HG03565 (cell line): ENCODE data around the gene FOXL1.

Experiments used
- ATAC-seq: cut with Tn5 transposase; IDR thresholded peaks from one replicate; pipeline ENCODE4 v1.9.1; 2021; ENCODE audit warnings: mild to moderate bottlenecking, moderate library complexity; ENCODE audit not compliant: unreplicated experiment

The FOXL1 gene

GRCh38 chr16:86628614-86629013, 50.3 kb downstream of the FOXL1 start:
- ATAC-seq, result no peak

GRCh38 chr16:86630471-86630870, 52.1 kb downstream of the FOXL1 start:
- ATAC-seq, result no peak

GRCh38 chr16:86631444-86631843, 53.1 kb downstream of the FOXL1 start:
- ATAC-seq, result no peak
